ENCODE results near the gene MVB12A.
A peak's percentile ranks its signal among the peaks of the same experiment; 100 is the strongest.

The MVB12A gene

DNA sequence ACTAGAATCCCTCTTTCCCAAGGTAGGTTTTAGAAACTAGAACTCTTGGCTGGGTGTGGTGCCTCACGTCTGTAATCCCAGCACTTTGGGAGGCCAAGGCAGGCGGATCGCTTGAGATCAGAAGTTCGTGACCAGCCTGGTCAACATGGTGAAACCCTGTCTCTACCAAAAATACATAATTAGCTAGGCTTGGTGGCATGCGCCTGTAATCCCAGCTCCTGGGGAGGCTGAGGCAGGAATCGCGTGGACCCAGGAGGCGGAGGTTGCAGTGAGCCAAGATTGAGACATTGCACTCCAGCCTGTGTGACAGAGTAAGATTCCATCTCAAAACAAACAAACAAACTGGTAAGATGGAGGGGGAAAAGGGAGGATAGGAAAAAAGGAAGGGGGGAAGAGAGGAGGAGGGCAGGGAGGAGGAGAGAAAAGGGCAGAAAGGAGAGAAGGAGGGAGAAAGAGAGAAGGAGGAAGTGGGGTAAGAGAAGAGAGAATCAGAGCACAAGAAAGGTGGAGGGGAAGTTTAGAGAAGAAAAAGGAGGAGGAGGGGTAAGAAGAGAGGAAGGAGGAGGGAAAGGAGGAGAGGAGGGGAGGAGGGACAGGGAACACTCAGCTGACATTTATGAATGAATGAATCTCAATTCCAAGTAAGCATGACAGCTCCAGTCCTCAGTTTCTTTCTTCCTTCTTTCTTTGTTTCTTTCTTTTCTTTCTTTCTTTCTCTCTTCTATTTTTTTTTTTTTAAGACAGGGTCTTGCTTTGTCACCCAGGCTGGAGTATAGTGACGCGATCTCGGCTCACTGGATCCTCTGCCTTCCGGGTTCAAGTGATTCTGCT, 47.8 kb downstream of the MVB12A start:
- H3K36me3 ChIP-seq (replicated peaks in 1 of 2; ENCODE audit: control insufficient read depth in 2 of 2, insufficient read depth in 2 of 2, low read length in 2 of 2): no peaks in the 10 kb centered on the region
- H3K23ac ChIP-seq (ENCODE audit: low read depth, low read length, poor library complexity): no peak overlapping the region
- peaks cover 0 to 11% (median 0%) of the 10 kb centered on the region in 3 experiments for H3K27me3 ChIP-seq (ENCODE audit: control insufficient read depth in 3 of 3, insufficient read depth in 3 of 3, low read depth in 1 of 3, low read length in 3 of 3)
- H2AK5ac ChIP-seq (ENCODE audit: low read depth, low read length): no peak overlapping the region
- H2AFZ ChIP-seq (ENCODE audit: low read length): no peak overlapping the region
- no peak overlapping the region for H3K4me3 ChIP-seq (ENCODE audit: low read length in 2 of 2)
- no peak overlapping the region for H3K4me2 ChIP-seq (ENCODE audit: insufficient read depth, low read length, poor library complexity, severe bottlenecking)
- no peaks in the 10 kb centered on the region for H3K79me1 ChIP-seq (ENCODE audit: low read depth, low read length)
- H2BK15ac ChIP-seq (ENCODE audit: low read length): no peak overlapping the region
- WGBS, 2 donors (ENCODE audit: extremely low coverage in 2 of 2, insufficient read length in 2 of 2, insufficient replicate concordance in 1 of 2): no CpG with 5 or more reads among the region's 12 CpGs
- H3K27ac ChIP-seq (replicated peaks; ENCODE audit: low read length): no peak overlapping the region
- peaks cover 15 to 16% of the 10 kb centered on the region in 2 donors for H3K4me1 ChIP-seq (ENCODE audit: control insufficient read depth in 2 of 2, insufficient read depth in 1 of 2, low read depth in 1 of 2, low read length in 2 of 2)
- H3K9ac ChIP-seq (ENCODE audit: low read depth, low read length, poor library complexity): no peak overlapping the region
- H2BK5ac ChIP-seq (ENCODE audit: low read length): no peak overlapping the region
- no peak overlapping the region for H2BK120ac ChIP-seq (ENCODE audit: low read depth, low read length)
- no peaks in the 10 kb centered on the region for H3K9me3 ChIP-seq (replicated peaks in 1 of 2; ENCODE audit: control insufficient read depth in 2 of 2, insufficient read depth in 1 of 2, low read depth in 1 of 2, low read length in 2 of 2)
- no peak overlapping the region for H3K4ac ChIP-seq (ENCODE audit: low read length)
- no peak overlapping the region for H4K8ac ChIP-seq (ENCODE audit: low read depth, low read length)
- H3K18ac ChIP-seq (ENCODE audit: low read length): no peak overlapping the region
- DNase-seq (ENCODE audit: low spot score): no peak
- H2BK12ac ChIP-seq (ENCODE audit: low read length): no peak overlapping the region
- H4K91ac ChIP-seq (ENCODE audit: low read depth, low read length, poor library complexity): no peak overlapping the region
- no peak overlapping the region for H3K14ac ChIP-seq (ENCODE audit: low read length)

DNA sequence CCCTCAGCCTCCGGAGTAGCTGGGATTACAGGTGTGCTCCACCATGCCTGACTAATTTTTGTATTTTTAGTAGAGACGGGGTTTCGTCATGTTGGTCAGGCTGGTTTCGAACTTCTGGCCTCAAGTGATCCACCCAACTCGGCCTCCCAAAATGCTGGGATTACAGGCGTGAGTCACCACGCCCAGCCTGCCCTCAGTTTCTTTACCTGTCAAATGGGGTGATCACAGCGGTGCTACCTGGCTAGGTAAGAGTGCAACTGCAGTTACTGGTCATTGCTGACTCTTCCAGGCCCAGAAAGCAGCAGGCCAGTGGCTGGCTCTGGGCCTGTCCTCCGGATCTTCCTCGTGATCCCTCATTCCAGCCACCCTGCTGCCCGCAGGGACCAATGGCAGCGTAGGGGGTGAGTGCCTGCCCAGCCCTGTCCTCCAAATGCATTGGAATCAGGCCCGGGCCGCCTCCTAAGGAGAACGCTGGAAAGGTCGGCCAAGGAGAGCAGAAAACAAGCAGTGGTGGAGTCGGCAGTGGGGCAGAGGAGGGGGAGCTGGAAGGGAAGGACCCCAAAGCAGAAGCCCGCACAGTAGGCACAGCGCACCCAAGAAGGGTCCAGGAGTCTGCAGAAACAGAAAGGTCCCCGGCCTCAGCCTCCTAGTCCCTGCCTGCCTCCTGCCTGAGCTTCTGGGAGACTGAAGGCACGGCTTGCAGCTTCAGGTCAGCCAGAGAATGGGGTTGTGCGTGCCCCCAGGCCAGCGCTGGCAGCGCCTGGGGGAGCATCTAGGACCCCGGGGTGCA, 48.6 kb downstream of the MVB12A start:
- Histone ChIP-seq H2AK5ac (ENCODE audit: low read depth, low read length) (no peak overlapping the region), H2BK15ac (ENCODE audit: low read length) (peak overlapping the region; percentile 6), H3K4me1 (ENCODE audit: control insufficient read depth in 2 of 2, insufficient read depth in 1 of 2, low read depth in 1 of 2, low read length in 2 of 2) (peaks cover 15 to 16% of the 10 kb centered on the region in 2 donors), H3K23ac (ENCODE audit: low read depth, low read length, poor library complexity) (peak overlapping the region; percentile 3), H3K36me3 (replicated peaks in 1 of 2; ENCODE audit: control insufficient read depth in 2 of 2, insufficient read depth in 2 of 2, low read length in 2 of 2) (no peaks in the 10 kb centered on the region), H2AFZ (ENCODE audit: low read length) (peak overlapping the region; percentile 99), H3K9me3 (replicated peaks in 1 of 2; ENCODE audit: control insufficient read depth in 2 of 2, insufficient read depth in 1 of 2, low read depth in 1 of 2, low read length in 2 of 2) (no peaks in the 10 kb centered on the region), H3K27me3 (ENCODE audit: control insufficient read depth in 3 of 3, insufficient read depth in 3 of 3, low read depth in 1 of 3, low read length in 3 of 3) (peaks cover 0 to 11% (median 0%) of the 10 kb centered on the region in 3 experiments), H2BK5ac (ENCODE audit: low read length) (peak overlapping the region; percentile 27), H3K14ac (ENCODE audit: low read length) (no peak overlapping the region), H3K18ac (ENCODE audit: low read length) (peak overlapping the region; percentile 38), H3K27ac (replicated peaks; ENCODE audit: low read length) (no peak overlapping the region), H4K91ac (ENCODE audit: low read depth, low read length, poor library complexity) (no peak overlapping the region), H3K4ac (ENCODE audit: low read length) (no peak overlapping the region), H3K9ac (ENCODE audit: low read depth, low read length, poor library complexity) (no peak overlapping the region), H4K8ac (ENCODE audit: low read depth, low read length) (no peak overlapping the region), H2BK120ac (ENCODE audit: low read depth, low read length) (no peak overlapping the region), H3K4me3 (ENCODE audit: low read length in 2 of 2) (peak overlapping the region; percentile 73 to 99), H3K4me2 (ENCODE audit: insufficient read depth, low read length, poor library complexity, severe bottlenecking) (peak overlapping the region; percentile 92), H3K79me1 (ENCODE audit: low read depth, low read length) (no peaks in the 10 kb centered on the region), H2BK12ac (ENCODE audit: low read length) (peak overlapping the region; percentile 33)
- WGBS, 2 donors (ENCODE audit: extremely low coverage in 2 of 2, insufficient read length in 2 of 2, insufficient replicate concordance in 1 of 2): no CpG with 5 or more reads among the region's 25 CpGs
- DNase-seq (ENCODE audit: low spot score): no peak

DNA sequence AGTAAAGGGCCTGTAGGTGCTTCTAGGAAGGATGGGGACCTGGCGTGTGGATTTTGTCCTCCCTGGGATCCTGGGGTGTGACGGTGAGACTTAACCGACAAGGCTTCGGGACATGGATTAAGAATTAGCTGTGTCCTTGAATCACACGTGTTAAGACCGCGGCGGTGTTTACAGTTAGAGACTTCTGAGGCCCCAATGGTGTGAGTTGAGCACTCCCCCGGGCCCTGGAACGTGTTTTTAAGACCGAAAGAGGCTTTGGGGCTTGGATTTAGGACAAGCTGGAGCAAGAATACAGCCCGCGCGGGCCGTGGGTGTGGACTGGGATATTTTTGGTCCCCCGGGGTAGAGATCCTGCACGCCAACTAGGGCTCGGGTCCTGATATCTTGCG, 49.2 kb downstream of the MVB12A start:
- Histone ChIP-seq H3K9ac (ENCODE audit: low read depth, low read length, poor library complexity) (no peak overlapping the region), H3K27ac (replicated peaks; ENCODE audit: low read length) (peak overlapping the region; percentile 71), H3K27me3 (ENCODE audit: control insufficient read depth in 3 of 3, insufficient read depth in 3 of 3, low read depth in 1 of 3, low read length in 3 of 3) (peaks cover 0 to 11% (median 0%) of the 10 kb centered on the region in 3 experiments), H2AFZ (ENCODE audit: low read length) (peak overlapping the region; percentile 99), H2BK120ac (ENCODE audit: low read depth, low read length) (no peak overlapping the region), H2BK15ac (ENCODE audit: low read length) (peak overlapping the region; percentile 25), H3K23ac (ENCODE audit: low read depth, low read length, poor library complexity) (peak overlapping the region; percentile 75), H2BK12ac (ENCODE audit: low read length) (no peak overlapping the region), H3K4me1 (ENCODE audit: control insufficient read depth in 2 of 2, insufficient read depth in 1 of 2, low read depth in 1 of 2, low read length in 2 of 2) (peaks cover 15 to 16% of the 10 kb centered on the region in 2 donors), H3K4me2 (ENCODE audit: insufficient read depth, low read length, poor library complexity, severe bottlenecking) (peak overlapping the region; percentile 92), H2BK5ac (ENCODE audit: low read length) (peak overlapping the region; percentile 27), H3K14ac (ENCODE audit: low read length) (no peak overlapping the region), H3K79me1 (ENCODE audit: low read depth, low read length) (no peaks in the 10 kb centered on the region), H4K91ac (ENCODE audit: low read depth, low read length, poor library complexity) (no peak overlapping the region), H2AK5ac (ENCODE audit: low read depth, low read length) (no peak overlapping the region), H3K4ac (ENCODE audit: low read length) (no peak overlapping the region), H3K36me3 (replicated peaks in 1 of 2; ENCODE audit: control insufficient read depth in 2 of 2, insufficient read depth in 2 of 2, low read length in 2 of 2) (no peaks in the 10 kb centered on the region), H3K4me3 (ENCODE audit: low read length in 2 of 2) (peak overlapping the region; percentile 73 to 99), H4K8ac (ENCODE audit: low read depth, low read length) (no peak overlapping the region), H3K9me3 (replicated peaks in 1 of 2; ENCODE audit: control insufficient read depth in 2 of 2, insufficient read depth in 1 of 2, low read depth in 1 of 2, low read length in 2 of 2) (no peaks in the 10 kb centered on the region), H3K18ac (ENCODE audit: low read length) (no peak overlapping the region)
- no CpG with 5 or more reads among the region's 19 CpGs for WGBS, 2 donors (ENCODE audit: extremely low coverage in 2 of 2, insufficient read length in 2 of 2, insufficient replicate concordance in 1 of 2)
- no peak for DNase-seq (ENCODE audit: low spot score)

All from neuronal stem cell (in vitro differentiated cells).